ENCODE measurements around the gene CDC37.

DNA sequence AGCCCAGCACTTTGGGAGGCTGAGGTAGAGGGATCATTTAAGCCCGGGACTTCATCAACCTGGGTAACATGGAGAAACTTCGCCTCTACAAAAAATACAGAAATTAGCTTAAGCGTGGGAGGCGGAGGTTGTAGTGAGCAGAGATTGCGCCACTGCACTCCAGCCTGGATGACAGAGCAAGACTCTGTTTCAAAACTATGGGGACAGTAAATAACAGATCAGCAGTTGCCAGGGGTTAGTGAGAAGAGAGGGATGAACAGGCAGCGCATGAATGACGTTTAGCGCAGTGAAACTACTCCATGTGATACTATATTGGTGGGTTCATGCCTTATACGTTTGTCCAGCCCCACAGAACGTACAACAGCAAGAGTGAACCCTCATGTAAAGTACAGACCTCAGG lies 56.8 kb downstream of the CDC37 start:
- TF ChIP-seq POLR2A (IDR thresholded peaks at IDR 0.05; ENCODE audit: low read depth, low read length) (no peak), POLR2AphosphoS5 (IDR thresholded peaks at IDR 0.05; ENCODE audit: low read depth, low read length) (no peak), TAF1 (IDR thresholded peaks at IDR 0.05; ENCODE audit: low read depth, low read length) (no peak), SPI1 (IDR thresholded peaks at IDR 0.05; ENCODE audit: low read depth, low read length) (no peak)

All from GM12891 (cell line).